K562 (cell line): ENCODE results near the gene DNAAF3. TPM values are rescaled to one million over a fixed set of nuclear protein-coding genes. Genes with fewer than 3 reads are reported as not detected.

ENCODE experiments used
- DIDO1 ChIP-seq: fragments of 450-650 bp; IDR thresholded peaks from 2 replicates; pipeline ENCODE4 v1.6.1; 2016; ENCODE audit warnings: low read depth, missing biosample characterization, missing genetic modification characterization
- E2F3 ChIP-seq: fragments of 250-450 bp; sonication (Bioruptor Pico); IDR thresholded peaks from 2 replicates; pipeline ENCODE4 v1.4.0; 2020; ENCODE audit warnings: mild to moderate bottlenecking
- FOXJ2 ChIP-seq: fragments of 200-800 bp; sonication (Bioruptor generic); IDR thresholded peaks from 2 replicates; pipeline ENCODE4 v1.6.1; 2016; ENCODE audit warnings: missing genetic modification characterization, missing compliant biosample characterization
- HNRNPL ChIP-seq: fragments of 200-400 bp; formaldehyde crosslinking; IDR thresholded peaks from 2 replicates; pipeline ENCODE4 v1.6.1; 2017; ENCODE audit warnings: low read depth, mild to moderate bottlenecking, low read length
- KLF1 ChIP-seq: fragments of 450-650 bp; IDR thresholded peaks from 2 replicates; pipeline ENCODE4 v1.6.1; 2016; ENCODE audit warnings: missing genetic modification characterization, missing compliant biosample characterization
- PHF20 ChIP-seq: fragments of 450-650 bp; IDR thresholded peaks from 2 replicates; pipeline ENCODE4 v1.6.1; 2018; ENCODE audit not compliant: partially characterized antibody
- RCOR1 ChIP-seq, 2 experiments: IDR thresholded peaks; 2 replicates each; pipeline ENCODE4 v1.6.1; 2012; ENCODE audit warnings: low read depth in 2 of 2, low read length in 2 of 2, borderline replicate concordance in 1 of 2, improper control_type of control experiment in 1 of 2
- SMAD1 ChIP-seq: fragments of 150-350 bp; IDR thresholded peaks from 2 replicates; pipeline ENCODE4 v1.6.1; 2014; ENCODE audit warnings: low read length, low read depth; ENCODE audit not compliant: partially characterized antibody
- TCF7 ChIP-seq: sonication (generic); IDR thresholded peaks from 2 replicates; pipeline ENCODE4 v1.6.1; 2016; ENCODE audit warnings: antibody characterized with exemption, borderline replicate concordance
- ZNF175 ChIP-seq: fragments of 200-800 bp; sonication (Bioruptor generic); IDR thresholded peaks from 2 replicates; pipeline ENCODE4 v1.6.1; 2016; ENCODE audit warnings: low read depth, mild to moderate bottlenecking, missing genetic modification characterization, missing compliant biosample characterization
- polyA plus RNA-seq, 8 experiments: library from polyadenylated mRNA; depleted of rRNA in 4 of 8; stranded (reverse) in 5 of 8; unstranded in 3 of 8; fragments of >200 nt; fragmentation: Nextera tagmentation in 2 of 8; fragmentation: Illumina TruSeq in 1 of 8; extraction: Ambion mirVana in 2 of 8; extraction: Trizol in 1 of 8; gene quantifications; 2 replicates each; pipeline versions ENCODE4 v1.2.1 to v1.2.3, GENCODE V29; 2011 to 2014; ENCODE audit warnings: inconsistent platforms in 1 of 8, missing spikeins in 1 of 8
- total RNA-seq, 7 experiments: library from RNA; depleted of rRNA in 6 of 7; stranded (reverse); fragments of >200 nt in 6 of 7; fragmentation: Illumina TruSeq in 2 of 7; extraction: Trizol in 2 of 7; gene quantifications; 2 replicates each; pipeline versions ENCODE4 v1.2.1 to v1.2.3, GENCODE V29; 2011 to 2021; ENCODE audit warnings: low replicate concordance in 1 of 7
- TF ChIP-seq, protein P1 (sequence below), 2 experiments: IDR thresholded peaks in 1 of 2; conservative IDR thresholded peaks in 1 of 2; 2 replicates each; pipeline ENCODE4 v1.6.1; 2016; ENCODE audit warnings: low read depth in 2 of 2, mild to moderate bottlenecking in 1 of 2, missing compliant biosample characterization in 1 of 2, missing genetic modification characterization in 1 of 2, moderate library complexity in 1 of 2
- TF ChIP-seq, protein P2 (sequence below): sonication (generic); formaldehyde crosslinking; IDR thresholded peaks from 2 replicates; pipeline ENCODE4 v1.9.0; 2022; ENCODE audit warnings: mild to moderate bottlenecking, missing genetic modification reagents
- TF ChIP-seq, protein P3 (sequence below): fragments of 250-450 bp; sonication (Bioruptor Pico); IDR thresholded peaks from 2 replicates; pipeline ENCODE4 v1.9.0; 2021; ENCODE audit warnings: mild to moderate bottlenecking, inconsistent platforms
- TF ChIP-seq, protein P4 (sequence below): fragments of 450-650 bp; IDR thresholded peaks from 2 replicates; pipeline ENCODE4 v1.6.1; 2018; ENCODE audit not compliant: partially characterized antibody
- TF ChIP-seq, protein P5 (sequence below): conservative IDR thresholded peaks from 2 replicates; pipeline ENCODE4 v1.6.1; 2011; ENCODE audit warnings: low read depth, mild to moderate bottlenecking, low read length; ENCODE audit not compliant: control insufficient read depth

The DNAAF3 gene
- total and polyA plus RNA-seq, 9 of the 15 experiments (the other 6 are each of a cell fraction or from before 2014, with no cell fraction given): 21.6 to 61.5 (median 43.0) TPM

DNA sequence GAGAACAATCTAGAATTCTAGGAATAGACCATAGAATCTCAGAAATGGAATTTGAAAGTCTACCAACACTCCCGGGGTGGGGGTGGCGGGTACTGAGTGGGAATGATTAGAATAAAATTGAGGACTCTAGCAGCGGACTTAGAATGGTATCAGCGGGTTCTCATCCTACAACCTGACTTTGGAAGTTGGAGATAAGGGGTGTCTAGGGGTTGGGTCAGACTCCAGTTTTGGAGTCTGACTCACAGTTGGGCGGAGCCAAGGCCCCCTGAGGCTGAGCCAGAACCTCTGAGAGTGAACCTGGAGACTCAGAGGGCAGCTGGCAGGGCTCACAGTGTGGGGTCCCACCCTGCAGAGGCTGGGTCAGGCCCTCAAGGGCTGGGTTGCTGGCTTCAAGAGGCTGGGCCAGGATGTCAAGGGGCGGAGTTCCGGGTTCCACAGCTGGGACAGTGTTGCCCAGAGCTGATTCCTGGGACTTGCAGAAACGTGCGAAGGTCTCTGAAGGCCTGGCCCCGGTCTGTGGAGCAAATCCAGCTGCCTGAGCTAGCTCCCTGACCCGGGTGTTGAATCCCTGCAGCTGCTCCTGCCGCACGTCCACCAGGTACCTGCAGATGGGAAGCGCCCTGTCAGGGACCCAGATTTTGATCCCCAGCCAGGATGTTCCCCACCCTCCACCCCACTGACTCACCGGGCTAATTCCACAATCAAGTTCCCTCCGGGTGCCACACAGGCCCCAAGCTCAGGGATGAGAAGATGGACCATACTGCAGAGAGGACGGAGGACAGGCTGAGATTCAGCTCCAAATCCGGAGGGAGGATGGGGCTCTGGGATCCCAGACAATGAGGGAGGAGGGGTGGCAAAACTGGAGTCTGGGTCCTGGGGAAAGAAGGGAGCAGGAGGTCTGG, 7.3 kb downstream of the DNAAF3 start (continued):
- TF ChIP-seq, protein P1, sequence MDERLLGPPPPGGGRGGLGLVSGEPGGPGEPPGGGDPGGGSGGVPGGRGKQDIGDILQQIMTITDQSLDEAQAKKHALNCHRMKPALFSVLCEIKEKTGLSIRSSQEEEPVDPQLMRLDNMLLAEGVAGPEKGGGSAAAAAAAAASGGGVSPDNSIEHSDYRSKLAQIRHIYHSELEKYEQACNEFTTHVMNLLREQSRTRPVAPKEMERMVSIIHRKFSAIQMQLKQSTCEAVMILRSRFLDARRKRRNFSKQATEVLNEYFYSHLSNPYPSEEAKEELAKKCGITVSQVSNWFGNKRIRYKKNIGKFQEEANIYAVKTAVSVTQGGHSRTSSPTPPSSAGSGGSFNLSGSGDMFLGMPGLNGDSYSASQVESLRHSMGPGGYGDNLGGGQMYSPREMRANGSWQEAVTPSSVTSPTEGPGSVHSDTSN (CRISPR knock-in tag; IDR thresholded peaks at IDR 0.05; ENCODE audit: low read depth): no peak
- TF ChIP-seq, protein P1 (tag; conservative IDR thresholded peaks at IDR 0.05; ENCODE audit: low read depth): no peak
- TF ChIP-seq, protein P2, sequence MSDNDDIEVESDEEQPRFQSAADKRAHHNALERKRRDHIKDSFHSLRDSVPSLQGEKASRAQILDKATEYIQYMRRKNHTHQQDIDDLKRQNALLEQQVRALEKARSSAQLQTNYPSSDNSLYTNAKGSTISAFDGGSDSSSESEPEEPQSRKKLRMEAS (CRISPR knock-in tag): peak; percentile 48; the same call in 1 of the 2 replicates
- no peak for TF ChIP-seq KLF1 (tag)
- no peak for TF ChIP-seq FOXJ2 (tag)
- TF ChIP-seq E2F3 (CRISPR knock-in tag): no peak; the same call in 1 of the 2 replicates
- no peak for TF ChIP-seq HNRNPL
- no peak for TF ChIP-seq PHF20
- TF ChIP-seq, protein P3, sequence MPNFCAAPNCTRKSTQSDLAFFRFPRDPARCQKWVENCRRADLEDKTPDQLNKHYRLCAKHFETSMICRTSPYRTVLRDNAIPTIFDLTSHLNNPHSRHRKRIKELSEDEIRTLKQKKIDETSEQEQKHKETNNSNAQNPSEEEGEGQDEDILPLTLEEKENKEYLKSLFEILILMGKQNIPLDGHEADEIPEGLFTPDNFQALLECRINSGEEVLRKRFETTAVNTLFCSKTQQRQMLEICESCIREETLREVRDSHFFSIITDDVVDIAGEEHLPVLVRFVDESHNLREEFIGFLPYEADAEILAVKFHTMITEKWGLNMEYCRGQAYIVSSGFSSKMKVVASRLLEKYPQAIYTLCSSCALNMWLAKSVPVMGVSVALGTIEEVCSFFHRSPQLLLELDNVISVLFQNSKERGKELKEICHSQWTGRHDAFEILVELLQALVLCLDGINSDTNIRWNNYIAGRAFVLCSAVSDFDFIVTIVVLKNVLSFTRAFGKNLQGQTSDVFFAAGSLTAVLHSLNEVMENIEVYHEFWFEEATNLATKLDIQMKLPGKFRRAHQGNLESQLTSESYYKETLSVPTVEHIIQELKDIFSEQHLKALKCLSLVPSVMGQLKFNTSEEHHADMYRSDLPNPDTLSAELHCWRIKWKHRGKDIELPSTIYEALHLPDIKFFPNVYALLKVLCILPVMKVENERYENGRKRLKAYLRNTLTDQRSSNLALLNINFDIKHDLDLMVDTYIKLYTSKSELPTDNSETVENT (CRISPR knock-in tag): no peak
- no peak for TF ChIP-seq DIDO1 (tag)
- no peak for TF ChIP-seq TCF7
- peak; percentile 44; the same call in 1 of the 2 replicates for TF ChIP-seq ZNF175 (CRISPR knock-in tag)
- no peak for TF ChIP-seq SMAD1
- TF ChIP-seq, protein P4, sequence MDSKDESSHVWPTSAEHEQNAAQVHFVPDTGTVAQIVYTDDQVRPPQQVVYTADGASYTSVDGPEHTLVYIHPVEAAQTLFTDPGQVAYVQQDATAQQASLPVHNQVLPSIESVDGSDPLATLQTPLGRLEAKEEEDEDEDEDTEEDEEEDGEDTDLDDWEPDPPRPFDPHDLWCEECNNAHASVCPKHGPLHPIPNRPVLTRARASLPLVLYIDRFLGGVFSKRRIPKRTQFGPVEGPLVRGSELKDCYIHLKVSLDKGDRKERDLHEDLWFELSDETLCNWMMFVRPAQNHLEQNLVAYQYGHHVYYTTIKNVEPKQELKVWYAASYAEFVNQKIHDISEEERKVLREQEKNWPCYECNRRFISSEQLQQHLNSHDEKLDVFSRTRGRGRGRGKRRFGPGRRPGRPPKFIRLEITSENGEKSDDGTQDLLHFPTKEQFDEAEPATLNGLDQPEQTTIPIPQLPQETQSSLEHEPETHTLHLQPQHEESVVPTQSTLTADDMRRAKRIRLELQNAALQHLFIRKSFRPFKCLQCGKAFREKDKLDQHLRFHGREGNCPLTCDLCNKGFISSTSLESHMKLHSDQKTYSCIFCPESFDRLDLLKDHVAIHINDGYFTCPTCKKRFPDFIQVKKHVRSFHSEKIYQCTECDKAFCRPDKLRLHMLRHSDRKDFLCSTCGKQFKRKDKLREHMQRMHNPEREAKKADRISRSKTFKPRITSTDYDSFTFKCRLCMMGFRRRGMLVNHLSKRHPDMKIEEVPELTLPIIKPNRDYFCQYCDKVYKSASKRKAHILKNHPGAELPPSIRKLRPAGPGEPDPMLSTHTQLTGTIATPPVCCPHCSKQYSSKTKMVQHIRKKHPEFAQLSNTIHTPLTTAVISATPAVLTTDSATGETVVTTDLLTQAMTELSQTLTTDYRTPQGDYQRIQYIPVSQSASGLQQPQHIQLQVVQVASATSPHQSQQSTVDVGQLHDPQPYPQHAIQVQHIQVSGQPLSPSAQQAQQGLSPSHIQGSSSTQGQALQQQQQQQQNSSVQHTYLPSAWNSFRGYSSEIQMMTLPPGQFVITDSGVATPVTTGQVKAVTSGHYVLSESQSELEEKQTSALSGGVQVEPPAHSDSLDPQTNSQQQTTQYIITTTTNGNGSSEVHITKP: peak; percentile 82
- TF ChIP-seq, protein P5, sequence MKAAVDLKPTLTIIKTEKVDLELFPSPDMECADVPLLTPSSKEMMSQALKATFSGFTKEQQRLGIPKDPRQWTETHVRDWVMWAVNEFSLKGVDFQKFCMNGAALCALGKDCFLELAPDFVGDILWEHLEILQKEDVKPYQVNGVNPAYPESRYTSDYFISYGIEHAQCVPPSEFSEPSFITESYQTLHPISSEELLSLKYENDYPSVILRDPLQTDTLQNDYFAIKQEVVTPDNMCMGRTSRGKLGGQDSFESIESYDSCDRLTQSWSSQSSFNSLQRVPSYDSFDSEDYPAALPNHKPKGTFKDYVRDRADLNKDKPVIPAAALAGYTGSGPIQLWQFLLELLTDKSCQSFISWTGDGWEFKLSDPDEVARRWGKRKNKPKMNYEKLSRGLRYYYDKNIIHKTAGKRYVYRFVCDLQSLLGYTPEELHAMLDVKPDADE: no peak
- TF ChIP-seq RCOR1 (IDR thresholded peaks at IDR 0.05; ENCODE audit: borderline replicate concordance in 1 of 2, low read depth in 2 of 2, low read length in 2 of 2): peak in 1 of 2 experiments; percentile 92; a peak in 2 of 4 replicates
